Muscle of leg (tissue), 11 donors: Measurements from ENCODE around the gene CCER1. TPM values are rescaled to one million over a fixed set of nuclear protein-coding genes. Genes with fewer than 3 reads are reported as not detected.
"Not testable (repeated sequence)": the region's sequence is repeated elsewhere in the genome, so short reads cannot be mapped to it uniquely, and the experiment has no call there.

Experiments used
- DNase-seq: peaks from one replicate; pipeline ENCODE4 v3.0.0; 2013
- H3K27ac ChIP-seq: one replicate; pipeline ENCODE4 v1.5.1; 2013; ENCODE audit warnings: mild to moderate bottlenecking, low read length, control low read depth
- H3K27me3 ChIP-seq: one replicate; pipeline ENCODE4 v1.6.1; 2013; ENCODE audit warnings: low read length; ENCODE audit not compliant: control insufficient read depth, insufficient read depth
- H3K36me3 ChIP-seq: one replicate; pipeline ENCODE4 v1.6.1; 2013; ENCODE audit warnings: low read length; ENCODE audit not compliant: control insufficient read depth, insufficient read depth
- H3K4me1 ChIP-seq: one replicate; pipeline ENCODE4 v1.6.1; 2013; ENCODE audit warnings: low read length; ENCODE audit not compliant: control insufficient read depth, insufficient read depth
- H3K4me3 ChIP-seq: one replicate; pipeline ENCODE4 v1.5.1; 2013; ENCODE audit warnings: low read length, control low read depth
- H3K9me3 ChIP-seq: replicated peaks from 2 replicates; pipeline ENCODE4 v1.6.1; 2013; ENCODE audit warnings: low read depth, low read length; ENCODE audit not compliant: control insufficient read depth
- whole genome bisulfite sequencing: methylation state at CpG from one replicate; pipeline ENCODE4 v1.1.5; 2013; ENCODE audit warnings: missing lambda C conversion rate; ENCODE audit not compliant: insufficient coverage; 5-methylcytosine and 5-hydroxymethylcytosine counted together
- polyA plus RNA-seq, 8 donors: library from polyadenylated mRNA; unstranded; fragments of 120-200 nt; gene quantifications; one replicate each; pipeline versions ENCODE4 v1.2.1 to v1.2.3, GENCODE V29; 2013; ENCODE audit warnings: inconsistent platforms in 1 of 8, low replicate concordance in 1 of 8; ENCODE audit not compliant: insufficient read length in 8 of 8, insufficient read depth in 1 of 8
- total RNA-seq: library from RNA; stranded (reverse); fragments of 120-200 nt; gene quantifications from one replicate; pipeline ENCODE4 v1.2.4, GENCODE V29; 2013

Gene CCER1
- total and polyA plus RNA-seq, 9 donors, result not detected

GRCh38 chr12:90987101-90987500 is 32.1 kb upstream of the CCER1 start:
- no peak for DNase-seq
- Histone ChIP-seq H3K36me3 (no peaks in the 10 kb centered on the region), H3K4me1 (no peaks in the 10 kb centered on the region), H3K27me3 (no peaks in the 10 kb centered on the region), H3K4me3 (no peak overlapping the region), H3K9me3 (peaks cover 4% of the 10 kb centered on the region), H3K27ac (no peak overlapping the region)
- WGBS, result no CpG with 5 or more reads among the region's 1 CpG

GRCh38 chr12:90985331-90985730 is 30.4 kb upstream of the CCER1 start:
- DNase-seq, H3K9me3 ChIP-seq, H3K27me3 ChIP-seq, H3K36me3 ChIP-seq, H3K4me1 ChIP-seq, H3K27ac ChIP-seq, H3K4me3 ChIP-seq: not testable (repeated sequence)
- WGBS, result 92% methylated on average over 2 of the region's 3 CpGs

- Histone ChIP-seq H3K9me3 (peaks cover 4% of the 10 kb centered on the region), H3K4me3 (no peak overlapping the region), H3K4me1 (peaks cover 5% of the 10 kb centered on the region), H3K27me3 (no peaks in the 10 kb centered on the region), H3K36me3 (no peaks in the 10 kb centered on the region), H3K27ac (no peak overlapping the region)
- DNase-seq, result no peak
- no CpG with 5 or more reads among the region's 3 CpGs for WGBS
Observed at GRCh38 chr12:90984114-90984513, 29.1 kb upstream of the CCER1 start.

GRCh38 chr12:90982170-90982569 is 27.2 kb upstream of the CCER1 start:
- peaks cover 4% of the 10 kb centered on the region for H3K9me3 ChIP-seq
- H3K36me3 ChIP-seq, result no peaks in the 10 kb centered on the region
- WGBS, result no CpG with 5 or more reads among the region's 1 CpG
- no peak overlapping the region for H3K27ac ChIP-seq
- peaks cover 7% of the 10 kb centered on the region for H3K4me1 ChIP-seq
- DNase-seq, result no peak
- H3K27me3 ChIP-seq, result no peaks in the 10 kb centered on the region
- no peak overlapping the region for H3K4me3 ChIP-seq

GRCh38 chr12:90979951-90980350 is 25.0 kb upstream of the CCER1 start:
- H3K4me3 ChIP-seq, result no peak overlapping the region
- peak; percentile 97 for DNase-seq
- H3K4me1 ChIP-seq, result peaks cover 7% of the 10 kb centered on the region
- no peaks in the 10 kb centered on the region for H3K9me3 ChIP-seq
- WGBS, result 13% methylated on average over 2 of the region's 3 CpGs
- H3K27me3 ChIP-seq, result no peaks in the 10 kb centered on the region
- H3K27ac ChIP-seq, result peak overlapping the region; percentile 85
- H3K36me3 ChIP-seq, result no peaks in the 10 kb centered on the region

GRCh38 chr12:90979019-90979418 is 24.0 kb upstream of the CCER1 start:
- Histone ChIP-seq H3K9me3 (no peaks in the 10 kb centered on the region), H3K27ac (peak overlapping the region; percentile 85), H3K4me1 (peaks cover 7% of the 10 kb centered on the region), H3K4me3 (no peak overlapping the region), H3K27me3 (no peaks in the 10 kb centered on the region), H3K36me3 (no peaks in the 10 kb centered on the region)
- no peak for DNase-seq
- WGBS, result 72% methylated on average over 3 of the region's 3 CpGs

- Histone ChIP-seq H3K9me3 (no peaks in the 10 kb centered on the region), H3K4me1 (peaks cover 7% of the 10 kb centered on the region), H3K27me3 (no peaks in the 10 kb centered on the region), H3K36me3 (no peaks in the 10 kb centered on the region), H3K4me3 (no peak overlapping the region), H3K27ac (no peak overlapping the region)
- WGBS, result no CpG with 5 or more reads among the region's 1 CpG
- peak; percentile 90 for DNase-seq
Observed at GRCh38 chr12:90978117-90978770, 23.3 kb upstream of the CCER1 start.

- Histone ChIP-seq H3K36me3 (no peaks in the 10 kb centered on the region), H3K27ac (no peak overlapping the region), H3K4me3 (no peak overlapping the region), H3K4me1 (peaks cover 7% of the 10 kb centered on the region), H3K9me3 (no peaks in the 10 kb centered on the region), H3K27me3 (no peaks in the 10 kb centered on the region)
- WGBS, result no CpG with 5 or more reads among the region's 1 CpG
- no peak for DNase-seq
Observed at GRCh38 chr12:90977224-90977623, 22.2 kb upstream of the CCER1 start.

GRCh38 chr12:90974286-90974685 is 19.3 kb upstream of the CCER1 start:
- H3K27ac ChIP-seq, result no peak overlapping the region
- no peak for DNase-seq
- H3K9me3 ChIP-seq, result no peaks in the 10 kb centered on the region
- no peak overlapping the region for H3K4me3 ChIP-seq
- H3K27me3 ChIP-seq, result no peaks in the 10 kb centered on the region
- peaks cover 2% of the 10 kb centered on the region for H3K4me1 ChIP-seq
- no peaks in the 10 kb centered on the region for H3K36me3 ChIP-seq

- no peak for DNase-seq
- Histone ChIP-seq H3K9me3 (no peaks in the 10 kb centered on the region), H3K27ac (no peak overlapping the region), H3K4me3 (no peak overlapping the region), H3K27me3 (no peaks in the 10 kb centered on the region), H3K36me3 (no peaks in the 10 kb centered on the region), H3K4me1 (no peaks in the 10 kb centered on the region)
Observed at GRCh38 chr12:90972226-90972625, 17.2 kb upstream of the CCER1 start.

- Histone ChIP-seq H3K27ac (no peak overlapping the region), H3K36me3 (no peaks in the 10 kb centered on the region), H3K27me3 (no peaks in the 10 kb centered on the region), H3K4me1 (no peaks in the 10 kb centered on the region), H3K4me3 (no peak overlapping the region), H3K9me3 (no peaks in the 10 kb centered on the region)
- DNase-seq, result no peak
Observed at GRCh38 chr12:90970911-90971310, 15.9 kb upstream of the CCER1 start.
